HG03469 (cell line): ENCODE data around the gene TLR1.
"Not testable (repeated sequence)": the region's sequence is repeated elsewhere in the genome, so short reads cannot be mapped to it uniquely, and the experiment has no call there.

Source experiments
- ATAC-seq: cut with Tn5 transposase; IDR thresholded peaks from one replicate; pipeline ENCODE4 v1.9.1; 2021; ENCODE audit warnings: mild to moderate bottlenecking, moderate library complexity, moderate number of reproducible peaks; ENCODE audit not compliant: unreplicated experiment

Gene TLR1

DNA sequence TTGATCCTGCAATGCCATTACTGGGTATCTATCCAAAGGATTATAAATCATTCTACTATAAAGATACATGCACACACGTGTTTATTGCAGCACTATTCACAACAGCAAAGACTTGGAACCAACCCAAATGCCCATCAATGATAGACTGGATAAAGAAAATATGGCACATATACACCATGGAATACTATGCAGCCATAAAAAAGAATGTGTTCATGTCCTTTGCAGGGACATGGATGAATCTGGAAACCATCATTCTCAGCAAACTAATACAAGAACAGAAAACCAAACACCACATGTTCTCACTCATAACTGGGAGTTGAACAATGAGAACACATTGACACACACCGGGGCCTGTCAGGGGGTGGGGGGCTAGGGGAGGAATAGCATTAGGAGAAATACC lies 26.7 kb downstream of the TLR1 start:
- ATAC-seq, result not testable (repeated sequence)

DNA sequence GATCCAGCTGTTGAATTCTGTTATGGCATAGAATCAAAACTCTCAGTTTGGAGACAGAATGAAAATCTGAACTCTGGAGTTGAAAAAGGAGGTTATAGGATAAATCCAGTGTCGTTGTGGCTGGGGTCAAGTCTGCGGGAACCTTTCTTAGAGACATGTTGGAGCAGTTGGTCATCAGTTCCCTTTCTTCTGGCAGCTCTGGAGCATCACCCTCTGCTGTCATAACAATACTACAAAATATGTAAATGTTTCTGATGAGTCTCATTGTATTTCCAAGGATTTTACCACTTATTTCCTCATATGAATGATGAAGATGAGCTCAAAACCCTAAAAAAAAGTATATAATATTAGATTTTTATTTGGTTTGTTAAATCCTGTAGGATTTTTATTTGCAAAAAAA lies 29.3 kb downstream of the TLR1 start:
- no peak for ATAC-seq

DNA sequence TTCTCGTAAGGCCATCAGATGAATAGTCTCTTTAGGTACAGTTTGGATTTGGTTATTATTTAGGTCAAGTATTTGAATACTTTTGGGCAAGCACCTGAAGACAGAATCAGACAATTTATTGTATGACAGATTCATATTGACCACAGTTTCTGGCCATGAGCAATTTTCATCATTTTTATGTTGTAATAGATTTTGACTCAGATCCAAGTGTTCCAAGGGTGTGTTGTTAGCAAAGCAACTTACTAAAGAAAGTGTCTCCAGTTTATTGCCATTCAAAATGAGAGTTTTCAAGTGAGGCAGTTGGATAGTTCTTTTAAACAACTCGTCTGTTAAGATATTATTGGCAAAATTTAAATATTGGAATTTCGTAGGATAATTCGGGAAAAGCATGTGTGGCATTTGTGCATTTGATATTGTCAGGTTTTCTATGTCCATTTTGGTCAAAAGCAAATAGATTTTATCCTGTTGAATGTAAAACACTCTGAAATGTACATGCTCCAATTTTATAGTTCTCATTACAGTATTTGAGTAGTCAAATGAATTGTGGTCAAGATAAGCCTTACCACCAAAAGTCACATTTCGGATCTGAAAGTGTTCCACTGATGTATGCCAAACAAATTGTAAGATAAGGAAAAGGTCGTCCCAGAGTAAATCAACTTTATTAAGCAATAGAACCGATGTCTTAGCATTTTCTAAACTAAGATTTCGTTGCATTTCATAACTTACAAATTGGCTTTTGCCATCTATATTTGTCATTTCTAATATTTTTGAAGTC lies 30.2 kb downstream of the TLR1 start:
- ATAC-seq, result no peak

DNA sequence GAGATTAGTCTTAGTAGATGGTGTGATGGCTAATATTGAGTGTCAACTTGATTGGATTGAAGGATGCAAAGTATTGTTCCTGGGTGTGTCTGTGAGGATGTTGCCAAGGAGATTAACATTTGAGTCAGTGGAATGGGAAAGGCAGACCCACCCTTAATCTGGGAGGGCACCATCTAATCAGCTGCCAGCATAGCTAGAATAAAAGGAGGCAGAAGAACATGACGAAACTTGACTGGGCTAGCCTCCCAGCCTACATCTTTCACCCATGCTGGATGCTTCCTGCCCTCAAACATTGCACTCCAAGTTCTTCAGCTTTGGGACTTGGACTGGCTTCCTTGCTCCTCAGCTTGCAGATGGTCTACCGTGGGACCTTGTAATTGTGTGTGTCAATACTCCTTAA lies 34.3 kb downstream of the TLR1 start:
- not testable (repeated sequence) for ATAC-seq

DNA sequence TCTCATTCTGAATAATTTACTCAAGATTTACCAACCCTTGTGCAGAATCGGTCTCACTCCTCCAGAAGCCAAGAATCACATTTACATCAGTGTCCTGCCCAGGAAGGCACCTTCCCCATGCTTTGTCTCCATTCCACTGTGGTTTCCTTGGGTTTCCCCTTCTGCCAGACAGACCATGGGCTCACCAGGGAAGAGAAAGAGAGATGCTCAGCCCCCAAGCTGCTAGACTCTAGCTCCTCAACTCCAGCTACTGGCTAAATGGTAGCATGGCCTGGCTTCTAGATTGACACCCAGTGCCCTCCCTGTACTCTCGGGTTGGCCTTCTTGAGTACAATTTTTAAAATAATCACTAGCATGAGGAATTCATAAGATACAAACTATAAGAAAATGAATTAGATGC lies 34.7 kb downstream of the TLR1 start:
- no peak for ATAC-seq

DNA sequence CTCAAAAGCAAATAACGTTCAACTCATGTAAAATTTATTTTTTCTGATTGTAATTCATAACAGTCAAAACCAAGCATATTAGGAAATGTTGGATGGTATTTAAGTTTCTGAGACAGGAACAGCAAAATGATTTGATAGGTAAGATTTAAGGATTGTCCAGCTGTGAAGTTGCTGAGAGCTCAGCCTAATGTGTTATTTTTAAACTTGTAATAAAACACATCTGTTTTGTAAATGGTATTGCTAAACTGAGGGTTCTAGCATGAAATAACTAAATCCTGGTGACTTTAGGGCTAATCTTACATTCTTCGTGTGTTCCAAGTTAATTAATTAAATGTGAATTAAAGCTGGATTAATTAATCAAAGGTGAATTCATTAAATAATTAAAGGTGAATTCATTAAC lies 35.1 kb downstream of the TLR1 start:
- no peak for ATAC-seq

DNA sequence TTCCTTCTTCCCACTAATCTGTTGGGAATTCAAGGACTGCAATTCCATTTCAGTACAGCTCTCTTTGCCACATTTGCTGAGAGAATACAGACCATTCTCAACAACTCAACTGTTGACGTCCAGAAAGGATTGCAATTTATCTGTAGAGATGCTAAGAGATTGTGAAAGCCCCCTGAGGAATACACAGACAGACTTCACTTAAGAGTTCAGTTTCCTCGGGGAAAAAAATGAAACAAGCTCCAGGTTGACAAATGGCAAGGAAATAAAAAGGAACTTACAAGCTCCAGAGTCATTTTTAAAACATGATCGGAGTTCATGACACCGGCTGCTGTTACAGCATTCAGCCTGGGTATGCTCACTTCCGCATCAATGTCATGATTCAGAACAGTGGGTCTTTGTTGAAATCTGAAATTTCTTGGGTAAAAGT lies 35.6 kb downstream of the TLR1 start:
- ATAC-seq, result no peak

DNA sequence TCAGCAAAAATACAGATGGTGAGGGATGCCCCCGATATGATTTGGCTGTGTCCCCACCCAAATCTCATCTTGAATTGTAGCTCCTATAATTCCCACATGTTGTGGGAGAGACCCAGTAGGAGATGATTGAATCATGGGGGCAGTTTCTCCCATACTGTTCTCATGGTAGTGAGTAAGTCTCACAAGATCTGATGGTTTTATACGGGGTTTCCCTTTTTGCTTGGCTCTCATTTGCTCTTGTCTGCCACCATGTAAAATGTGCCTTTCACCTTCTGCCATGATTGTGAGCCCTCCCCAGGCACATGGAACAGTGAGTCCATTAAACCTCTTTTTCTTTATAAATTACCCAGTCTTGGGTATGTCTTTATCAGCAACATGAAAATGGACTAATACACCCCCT lies 37.7 kb downstream of the TLR1 start:
- ATAC-seq, result not testable (repeated sequence)

DNA sequence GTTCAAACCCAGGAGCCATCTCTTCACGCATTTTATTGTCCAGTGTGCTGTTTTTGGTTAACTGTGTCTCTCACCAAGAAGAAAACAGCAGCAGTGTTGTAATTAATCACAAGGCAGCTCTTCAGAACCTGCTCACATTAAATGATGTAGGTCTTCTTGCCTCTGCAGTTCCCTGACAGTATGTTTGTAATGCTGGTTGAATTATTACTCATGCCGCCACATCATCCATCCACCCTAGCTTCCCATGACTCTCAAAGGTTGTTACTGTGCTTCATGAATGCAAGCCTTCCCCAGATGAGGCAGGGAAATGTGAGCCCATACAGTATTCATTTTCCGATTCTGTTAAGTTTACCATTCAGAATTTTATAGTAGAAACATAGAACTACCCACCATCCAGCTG lies 39.2 kb downstream of the TLR1 start:
- no peak for ATAC-seq

DNA sequence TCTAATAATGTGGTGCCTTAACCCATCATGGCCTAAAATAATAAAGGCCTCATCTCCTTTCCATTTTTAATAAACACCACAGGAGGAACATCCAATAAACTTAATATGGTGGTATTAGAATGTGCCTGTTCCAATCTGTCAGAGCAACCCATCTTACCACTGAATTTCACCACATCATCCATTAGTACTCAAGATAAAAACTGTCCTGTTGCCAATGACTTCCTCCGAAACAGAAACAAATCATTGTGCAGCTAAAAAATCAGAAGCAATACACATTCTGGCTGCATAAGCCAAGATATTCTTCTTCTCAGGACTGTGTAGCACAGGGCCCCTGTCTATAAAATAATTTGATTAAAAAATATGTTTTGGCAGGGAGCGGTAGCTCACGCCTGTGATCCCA lies 40.3 kb downstream of the TLR1 start:
- no peak for ATAC-seq

DNA sequence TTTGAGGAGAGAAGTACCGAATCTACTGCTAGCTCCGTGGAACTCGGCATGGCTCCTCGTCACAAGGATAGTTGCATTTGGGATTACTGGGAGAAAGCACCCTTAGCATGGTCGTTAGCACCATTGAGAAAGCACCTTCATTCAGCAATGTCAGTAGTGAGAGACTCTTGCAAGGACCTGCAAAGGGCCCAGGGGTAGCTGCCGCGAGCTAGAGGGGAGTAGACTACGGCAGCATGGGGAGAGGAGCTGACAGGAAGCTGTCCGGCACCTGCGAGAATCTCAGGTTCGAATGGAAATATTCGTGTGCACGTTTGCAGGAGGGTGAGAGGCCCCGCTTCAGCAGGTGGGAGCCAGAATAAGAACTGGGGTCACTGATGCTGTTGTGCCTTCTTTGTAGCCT lies 42.0 kb downstream of the TLR1 start:
- no peak for ATAC-seq

DNA sequence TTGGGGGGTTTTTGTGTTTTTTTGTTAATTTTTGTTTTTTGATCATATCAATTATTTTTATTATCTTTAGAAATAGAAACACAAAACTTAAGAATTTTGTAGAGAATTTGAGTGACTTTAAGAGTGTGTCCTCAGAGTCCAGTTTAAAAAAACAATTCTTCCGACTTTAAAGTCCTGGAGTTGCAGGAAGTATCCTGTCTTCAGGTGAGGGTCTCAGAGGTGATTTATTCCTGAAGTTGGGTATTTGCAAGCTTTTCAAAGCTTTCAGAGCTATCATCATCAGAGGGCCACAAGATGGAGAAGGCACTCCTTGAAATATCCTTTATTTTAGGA lies 44.8 kb downstream of the TLR1 start:
- ATAC-seq, result no peak

DNA sequence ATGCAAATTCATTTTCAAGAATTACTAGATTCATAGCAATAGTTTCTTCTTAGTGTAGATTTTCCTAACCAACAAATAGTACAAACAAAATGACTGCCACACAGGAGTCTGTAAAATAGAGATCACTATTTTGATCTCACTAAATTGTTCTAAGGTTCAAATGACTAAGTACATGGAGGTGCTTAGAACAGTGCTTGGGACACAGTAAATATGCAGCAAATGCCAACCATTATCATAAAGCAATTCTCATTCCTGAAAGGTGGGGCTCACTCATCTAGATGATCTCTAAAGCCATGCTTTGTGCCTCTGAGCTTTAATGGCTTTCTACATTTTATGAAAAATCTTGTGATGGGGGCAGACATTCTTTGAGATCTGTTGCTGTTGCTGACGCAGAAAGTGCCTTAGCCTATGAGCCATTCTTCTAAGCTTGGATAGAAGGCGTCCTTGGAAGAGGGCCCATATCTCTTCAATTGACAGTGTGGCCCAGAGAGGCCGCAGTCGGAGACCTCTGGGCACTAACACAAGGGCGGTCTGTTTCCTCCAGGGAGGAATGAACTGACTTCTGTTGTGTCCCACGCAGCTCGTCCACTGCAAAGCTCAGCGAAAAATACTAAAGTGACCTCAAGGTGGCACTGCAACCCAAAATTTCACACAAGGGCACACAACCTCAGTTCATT lies 45.3 kb downstream of the TLR1 start:
- no peak for ATAC-seq

DNA sequence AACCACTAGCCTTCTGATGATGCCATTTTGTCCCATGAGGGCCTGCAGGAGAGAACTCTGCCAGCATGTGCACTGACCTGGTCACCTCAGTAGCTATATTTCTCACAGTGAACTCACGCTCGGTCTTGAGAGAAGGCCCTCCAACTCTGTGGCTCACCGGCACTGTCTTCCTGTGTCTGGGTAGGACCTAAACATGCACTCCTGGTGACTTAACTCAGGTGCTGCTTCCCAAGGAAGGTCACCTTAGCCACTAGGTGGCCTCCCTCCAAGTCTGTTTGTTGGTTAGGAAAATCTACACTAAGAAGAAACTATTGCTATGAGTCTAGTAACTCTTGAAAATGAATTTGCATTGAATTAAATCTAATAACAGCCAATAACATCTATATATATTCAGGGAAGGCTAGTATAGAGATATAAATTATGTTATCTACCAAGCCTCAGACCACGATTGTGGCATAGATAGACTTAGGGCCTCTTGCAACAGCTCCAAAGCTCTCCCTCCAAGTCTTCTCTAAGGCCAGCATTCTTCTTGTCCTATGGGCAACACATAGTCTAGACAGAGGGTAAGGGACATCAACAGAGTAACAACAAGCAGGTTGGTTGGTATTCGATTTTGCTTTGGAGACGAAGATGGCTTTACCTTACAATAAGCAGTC lies 46.5 kb downstream of the TLR1 start:
- no peak for ATAC-seq

DNA sequence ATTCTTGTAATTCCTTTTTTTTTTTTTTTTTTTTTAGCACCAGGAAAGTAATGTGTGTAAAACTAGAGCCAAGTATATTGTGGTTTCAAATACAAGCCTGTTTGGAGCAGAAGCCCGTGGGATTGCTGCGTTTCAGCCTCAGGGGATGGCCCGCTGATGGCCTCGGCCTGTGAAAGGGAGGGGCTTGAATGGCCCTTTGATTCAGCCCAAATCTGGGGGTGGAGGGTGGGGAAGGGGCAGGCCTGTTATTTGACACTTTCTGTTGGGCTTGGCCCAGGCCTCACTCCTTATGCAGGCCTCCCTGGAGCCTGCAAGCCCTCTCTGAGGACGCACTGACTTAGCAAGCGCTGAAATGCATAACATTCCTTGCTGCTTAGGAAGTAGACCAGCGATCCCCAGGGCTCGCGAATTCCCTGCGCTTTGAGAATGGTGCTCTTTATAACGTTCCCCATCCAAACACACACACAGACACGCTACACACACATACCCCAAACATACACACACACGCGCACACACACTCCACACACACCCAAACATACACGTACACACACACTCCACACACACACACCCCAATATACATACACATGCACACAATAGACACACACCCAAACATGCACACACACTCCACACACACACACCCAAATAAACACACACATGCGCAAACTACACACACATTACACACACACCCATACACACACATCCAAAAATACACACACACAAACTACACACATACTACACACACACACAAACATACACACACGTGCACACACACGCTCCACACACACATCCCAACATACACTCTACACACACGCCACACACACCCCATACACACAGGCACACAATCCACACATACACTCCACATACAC lies 51.4 kb downstream of the TLR1 start:
- ATAC-seq, result no peak

DNA sequence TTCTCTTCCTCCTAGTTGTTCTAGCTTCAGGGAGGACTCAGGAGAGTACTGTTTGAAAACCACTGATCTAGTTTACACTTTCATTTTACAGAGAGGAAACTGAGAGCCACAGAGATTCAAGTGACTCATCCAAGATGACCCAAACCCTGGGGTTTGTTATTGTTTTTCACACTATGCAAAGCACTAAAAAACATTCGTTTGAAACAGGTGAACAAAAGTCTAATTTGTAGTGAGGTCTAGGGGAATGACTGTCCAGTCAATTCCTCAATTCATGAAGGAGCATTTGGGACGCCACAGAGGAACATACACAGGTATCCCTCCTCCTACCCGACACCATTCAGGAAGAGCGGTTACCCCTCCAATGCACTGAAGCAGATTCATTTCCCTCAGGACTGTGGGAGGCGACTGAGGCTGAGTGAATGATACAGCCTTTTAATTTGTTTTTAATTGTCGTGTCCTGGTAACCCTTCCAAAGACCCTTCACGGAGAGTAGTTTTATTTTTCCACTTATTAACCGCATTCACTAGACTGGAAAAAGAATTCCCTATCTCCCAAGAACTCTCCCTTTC lies 52.1 kb downstream of the TLR1 start:
- peak; percentile 96 for ATAC-seq

DNA sequence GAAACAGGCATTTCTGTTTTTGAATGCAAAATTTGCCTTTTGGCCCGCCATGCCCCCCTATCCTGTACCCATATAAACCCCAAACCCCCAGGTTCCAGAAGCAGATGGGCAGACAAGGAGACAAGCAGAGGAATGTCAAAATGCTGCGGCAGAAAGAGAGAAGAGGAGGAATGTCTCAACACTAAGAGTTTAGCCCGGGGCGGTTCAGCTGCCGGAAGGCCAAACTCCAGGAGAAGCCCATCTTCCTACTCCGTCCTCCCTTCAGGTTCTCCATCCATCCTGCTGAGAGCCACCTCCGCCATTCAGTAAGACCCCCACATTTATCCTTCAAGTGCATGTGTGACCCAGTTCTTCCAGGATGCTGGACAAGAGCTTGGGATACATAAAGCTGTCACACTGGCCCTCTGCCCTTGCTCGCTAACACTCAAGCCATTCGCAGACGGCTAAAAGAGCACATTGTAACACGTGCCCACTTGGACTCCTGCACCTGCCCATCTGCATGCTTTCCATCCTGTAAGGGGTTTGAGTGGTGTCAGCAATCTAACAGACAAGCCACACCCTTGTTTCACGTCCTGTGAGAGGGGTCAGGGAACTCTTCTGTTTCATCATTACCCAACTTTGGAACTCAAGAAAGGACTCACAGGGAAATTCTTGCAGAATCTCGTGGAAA lies 53.1 kb downstream of the TLR1 start:
- no peak for ATAC-seq

DNA sequence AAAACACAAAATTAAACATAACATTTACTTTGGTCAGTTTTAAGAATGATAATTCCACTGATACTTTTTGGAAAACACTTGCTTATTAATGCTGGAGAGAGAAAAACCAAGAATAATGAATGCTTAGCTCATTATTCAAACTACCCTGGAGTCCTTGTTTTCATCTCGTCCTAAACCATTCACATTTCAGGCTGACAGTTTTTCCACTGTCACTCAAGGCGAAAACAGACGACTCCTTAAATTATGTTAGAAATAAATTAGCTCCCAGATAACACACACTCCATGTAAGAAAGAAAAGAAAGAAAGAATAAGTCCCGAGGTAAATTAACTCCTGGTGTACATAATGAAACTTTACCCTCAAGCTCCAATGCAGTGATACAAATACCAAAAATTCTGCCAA lies 55.3 kb downstream of the TLR1 start:
- no peak for ATAC-seq

DNA sequence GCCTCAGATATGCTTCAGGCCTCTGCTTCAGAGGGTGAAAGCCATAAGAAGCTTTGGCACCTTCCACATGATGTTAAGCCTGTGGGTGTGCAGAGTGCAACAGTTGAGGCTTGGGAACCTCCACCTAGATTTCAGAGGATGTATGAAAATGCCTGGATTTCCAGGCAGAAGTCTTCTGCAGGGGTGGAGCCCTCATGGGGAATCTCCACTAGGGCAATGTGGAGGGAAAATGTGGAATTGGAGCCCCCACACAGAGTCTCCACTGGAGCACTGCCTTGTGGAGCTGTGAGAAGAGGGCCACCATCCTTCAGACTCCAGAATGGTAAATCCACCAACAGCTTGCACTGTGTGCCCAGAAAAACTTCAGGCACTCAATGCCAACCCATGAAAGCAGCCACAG lies 57.0 kb downstream of the TLR1 start:
- ATAC-seq, result no peak
